H9 (cell line): ENCODE data around the gene BAMBI. TPM values are rescaled to one million over a fixed set of nuclear protein-coding genes. Genes with fewer than 3 reads are reported as not detected.

ENCODE experiments used
- DNase-seq: peaks from one replicate; pipeline ENCODE4 v3.0.0-alpha.2; 2017
- H2AFZ ChIP-seq: one replicate; pipeline ENCODE4 v1.6.1; 2013; ENCODE audit warnings: mild to moderate bottlenecking, low read length, control low read depth, moderate library complexity
- H2AK5ac ChIP-seq: 2 replicates; pipeline ENCODE4 v1.6.1; 2013; ENCODE audit warnings: low read length, control low read depth, mixed read lengths; ENCODE audit not compliant: insufficient read length
- H2BK120ac ChIP-seq: one replicate; pipeline ENCODE4 v1.6.1; 2013; ENCODE audit warnings: low read depth, mild to moderate bottlenecking, low read length, control low read depth, inconsistent platforms; ENCODE audit not compliant: poor library complexity, severe bottlenecking
- H2BK12ac ChIP-seq: 2 replicates; pipeline ENCODE4 v1.6.1; 2013; ENCODE audit warnings: low read length, control low read depth, mixed read lengths, low read depth; ENCODE audit not compliant: insufficient read length
- H2BK15ac ChIP-seq: 2 replicates; pipeline ENCODE4 v1.6.1; 2013; ENCODE audit warnings: low read depth, low read length, control low read depth
- H2BK20ac ChIP-seq: one replicate; pipeline ENCODE4 v1.6.1; 2013; ENCODE audit warnings: low read depth, mild to moderate bottlenecking, low read length, control low read depth, inconsistent platforms; ENCODE audit not compliant: poor library complexity, severe bottlenecking
- H2BK5ac ChIP-seq: 2 replicates; pipeline ENCODE4 v1.6.1; 2013; ENCODE audit warnings: low read length, control low read depth, mixed read lengths; ENCODE audit not compliant: insufficient read length
- H3K14ac ChIP-seq: 2 replicates; pipeline ENCODE4 v1.6.1; 2013; ENCODE audit warnings: low read length, control low read depth; ENCODE audit not compliant: insufficient read depth
- H3K18ac ChIP-seq: 2 replicates; pipeline ENCODE4 v1.6.1; 2013; ENCODE audit warnings: low read depth, mild to moderate bottlenecking, mixed read lengths, low read length, control low read depth; ENCODE audit not compliant: insufficient read length
- H3K23ac ChIP-seq: 2 replicates; pipeline ENCODE4 v1.6.1; 2013; ENCODE audit warnings: low read length, control low read depth, mixed read lengths, low read depth; ENCODE audit not compliant: insufficient read length
- H3K23me2 ChIP-seq: 2 replicates; pipeline ENCODE4 v1.6.1; 2013; ENCODE audit warnings: low read depth, mild to moderate bottlenecking, mixed read lengths, low read length, control low read depth; ENCODE audit not compliant: insufficient read length, poor library complexity, severe bottlenecking
- H3K27ac ChIP-seq: 2 replicates; pipeline ENCODE4 v1.5.1; 2013; ENCODE audit warnings: low read length, control low read depth, mixed read lengths, low read depth; ENCODE audit not compliant: insufficient read length
- H3K27me3 ChIP-seq: 2 replicates; pipeline ENCODE4 v1.6.1; 2013; ENCODE audit warnings: low read length, control low read depth, inconsistent platforms; ENCODE audit not compliant: insufficient read depth
- H3K4ac ChIP-seq: 2 replicates; pipeline ENCODE4 v1.6.1; 2013; ENCODE audit warnings: low read depth, mild to moderate bottlenecking, control low read depth, inconsistent platforms, low read length, moderate library complexity
- H3K4me1 ChIP-seq: 2 replicates; pipeline ENCODE4 v1.6.1; 2013; ENCODE audit warnings: low read length, control low read depth, inconsistent platforms; ENCODE audit not compliant: insufficient read depth
- H3K4me2 ChIP-seq: 2 replicates; pipeline ENCODE4 v1.6.1; 2013; ENCODE audit warnings: low read length, control low read depth, mixed read lengths; ENCODE audit not compliant: insufficient read length, insufficient read depth
- H3K56ac ChIP-seq: 2 replicates; pipeline ENCODE4 v1.6.1; 2013; ENCODE audit warnings: low read depth, mild to moderate bottlenecking, mixed read lengths, low read length, control low read depth; ENCODE audit not compliant: insufficient read length
- H3K79me1 ChIP-seq: 2 replicates; pipeline ENCODE4 v1.6.1; 2013; ENCODE audit warnings: low read depth, mild to moderate bottlenecking, moderate library complexity, low read length, control low read depth, inconsistent platforms; ENCODE audit not compliant: insufficient read depth, poor library complexity, severe bottlenecking
- H3K79me2 ChIP-seq: 2 replicates; pipeline ENCODE4 v1.6.1; 2013; ENCODE audit warnings: low read length, control low read depth, inconsistent platforms; ENCODE audit not compliant: insufficient read depth
- H3K9ac ChIP-seq: 2 replicates; pipeline ENCODE4 v1.6.1; 2013; ENCODE audit warnings: low read length, control low read depth, mixed read lengths; ENCODE audit not compliant: insufficient read length; ENCODE audit errors: extremely low read depth
- H3K9me3 ChIP-seq: one replicate; pipeline ENCODE4 v1.6.1; 2013; ENCODE audit warnings: low read depth, low read length, inconsistent platforms; ENCODE audit not compliant: control insufficient read depth
- H3T11ph ChIP-seq: one replicate; pipeline ENCODE4 v1.6.1; 2013; ENCODE audit warnings: mild to moderate bottlenecking, low read length, control low read depth, inconsistent platforms
- H4K20me1 ChIP-seq: one replicate; pipeline ENCODE4 v1.6.1; 2013; ENCODE audit not compliant: control insufficient read depth, insufficient read length, insufficient read depth
- H4K5ac ChIP-seq: 2 replicates; pipeline ENCODE4 v1.6.1; 2013; ENCODE audit warnings: low read depth, mild to moderate bottlenecking, mixed read lengths, low read length, control low read depth; ENCODE audit not compliant: insufficient read length
- H4K8ac ChIP-seq: replicated peaks from 2 replicates; pipeline ENCODE4 v1.6.1; 2013; ENCODE audit warnings: low read length, control low read depth, mixed read lengths, low read depth; ENCODE audit not compliant: insufficient read length
- H4K91ac ChIP-seq: 2 replicates; pipeline ENCODE4 v1.6.1; 2013; ENCODE audit warnings: low read depth, mild to moderate bottlenecking, moderate library complexity, mixed read lengths, low read length, control low read depth; ENCODE audit not compliant: insufficient read length
- H3K27ac Mint-ChIP-seq, 3 experiments: 2 replicates in 2 of 3; 3 replicates in 1 of 3; pipeline ENCODE4 v1.8.0; 2020 to 2021; ENCODE audit warnings: mixed read lengths in 3 of 3, mild to moderate bottlenecking in 1 of 3, moderate library complexity in 1 of 3
- H3K27me3 Mint-ChIP-seq: 2 replicates; pipeline ENCODE4 v1.8.0; 2021; ENCODE audit warnings: low read depth, mild to moderate bottlenecking, moderate library complexity, mixed read lengths
- H3K36me3 Mint-ChIP-seq, 3 experiments: 2 replicates in 2 of 3; 3 replicates in 1 of 3; pipeline ENCODE4 v1.8.0; 2020 to 2021; ENCODE audit warnings: low read depth in 3 of 3, mixed read lengths in 3 of 3; ENCODE audit not compliant: insufficient read depth in 1 of 3
- H3K4me1 Mint-ChIP-seq, 2 experiments: 2 replicates each; pipeline ENCODE4 v1.8.0; 2020; ENCODE audit warnings: mixed read lengths in 2 of 2
- H3K4me3 Mint-ChIP-seq, 2 experiments: 2 replicates in 1 of 2; 3 replicates in 1 of 2; pipeline ENCODE4 v1.8.0; 2020 to 2021; ENCODE audit warnings: mild to moderate bottlenecking in 2 of 2, mixed read lengths in 2 of 2, moderate library complexity in 1 of 2
- H3K9me3 Mint-ChIP-seq, 2 experiments: 2 replicates in 1 of 2; 3 replicates in 1 of 2; pipeline ENCODE4 v1.8.0; 2020; ENCODE audit warnings: mild to moderate bottlenecking in 2 of 2, mixed read lengths in 2 of 2, moderate library complexity in 1 of 2
- CTCF ChIP-seq: fragments of 200-600 bp; sonication (generic); conservative IDR thresholded peaks from 3 replicates; pipeline ENCODE4 v1.8.0; 2021; ENCODE audit warnings: antibody characterized with exemption, mild to moderate bottlenecking
- WGBS: extraction: QIAGEN DNeasy Blood & Tissue Kit; methylation state at CpG from one replicate; pipeline ENCODE4 v1.1.7; 2013; ENCODE audit warnings: missing lambda C conversion rate, low lambda C conversion rate, mixed read lengths; ENCODE audit not compliant: insufficient read length; ENCODE audit errors: extremely low coverage; 5-methylcytosine and 5-hydroxymethylcytosine counted together
- total RNA-seq: library from RNA; stranded (reverse); gene quantifications from 2 replicates; pipeline ENCODE4 v1.2.1, GENCODE V29; 2021

The BAMBI gene
- total RNA-seq, 1 experiment from 2014 or later = 16.8 TPM

GRCh38 chr10:28719789-28720436, 42.6 kb downstream of the BAMBI start:
- H3K27ac Mint-ChIP-seq = peak overlapping the region in 1 of 3 experiments; percentile 70; a peak in 1 of 7 replicates
- Histone ChIP-seq H3K79me2 (no peaks in the 10 kb centered on the region), H3K27ac (no peak overlapping the region), H3K23me2 (peaks cover 5% of the 10 kb centered on the region), H3T11ph (no peak overlapping the region), H3K4me2 (no peak overlapping the region), H4K91ac (no peak overlapping the region), H2BK5ac (no peak overlapping the region), H4K20me1 (no peaks in the 10 kb centered on the region), H3K79me1 (no peaks in the 10 kb centered on the region), H3K4ac (no peak overlapping the region), H2BK12ac (no peak overlapping the region), H3K14ac (no peak overlapping the region), H3K18ac (no peak overlapping the region), H4K5ac (no peak overlapping the region), H2AK5ac (no peak overlapping the region), H3K4me1 (no peaks in the 10 kb centered on the region), H2BK120ac (no peak overlapping the region), H2BK20ac (no peak overlapping the region), H3K9me3 (no peaks in the 10 kb centered on the region), H2AFZ (no peak overlapping the region), H3K9ac (no peak overlapping the region), H3K56ac (no peak overlapping the region), H3K27me3 (no peaks in the 10 kb centered on the region; the same call in 1 of the 2 replicates), H3K23ac (no peak overlapping the region), H2BK15ac (no peak overlapping the region), H4K8ac (no peak overlapping the region)
- peaks cover 10 to 11% of the 10 kb centered on the region in 2 experiments for H3K4me1 Mint-ChIP-seq
- H3K36me3 Mint-ChIP-seq = no peaks in the 10 kb centered on the region
- no peak for TF ChIP-seq CTCF
- H3K4me3 Mint-ChIP-seq = no peak overlapping the region
- H3K27me3 Mint-ChIP-seq = peaks cover 33% of the 10 kb centered on the region
- H3K9me3 Mint-ChIP-seq = peaks cover 0 to 2% of the 10 kb centered on the region in 2 experiments; a peak in 3 of 5 replicates
- no peak for DNase-seq
- WGBS = no CpG with 5 or more reads among the region's 8 CpGs
